Naive thymus-derived CD4-positive, alpha-beta T cell (primary cell): ENCODE data around the gene DFFA. TPM values are rescaled to one million over a fixed set of nuclear protein-coding genes. Genes with fewer than 3 reads are reported as not detected.

Experiments
- ATAC-seq: fragments of 150-1000 bp; cut with Tn5 transposase; 2 replicates; pipeline ENCODE4 v1.10.0; 2021; ENCODE audit warnings: mild to moderate bottlenecking, moderate library complexity
- CTCF ChIA-PET: fragments of 350-600 bp; sonication (Branson Sonifier 250); formaldehyde crosslinking; loops from one replicate; lab custom pipeline; 2021; ENCODE audit warnings: antibody characterized with exemption; lab: Charles Lee
- POLR2A ChIA-PET: fragments of 350-600 bp; sonication (Branson Sonifier 250); formaldehyde crosslinking; loops from one replicate; lab custom pipeline; 2021; ENCODE audit warnings: antibody characterized with exemption, inconsistent platforms; lab: Charles Lee
- DNase-seq, 9 donors: peaks; one replicate each; pipeline versions ENCODE4 v3.0.0 to v3.0.0-alpha.2; 2020 to 2022; ENCODE audit warnings: mixed read lengths in 1 of 9
- H3K27ac ChIP-seq: one replicate; pipeline ENCODE4 v1.7.0; 2013; ENCODE audit warnings: mild to moderate bottlenecking, low read depth, low read length, moderate library complexity
- H3K27me3 ChIP-seq, 2 donors: one replicate each; pipeline ENCODE4 v1.7.0; 2013; ENCODE audit warnings: low read length in 2 of 2, mild to moderate bottlenecking in 2 of 2, moderate library complexity in 2 of 2; ENCODE audit not compliant: control insufficient read depth in 2 of 2, insufficient read depth in 2 of 2
- H3K36me3 ChIP-seq, 3 experiments: 1 replicate in 2 of 3; 2 replicates in 1 of 3; pipeline ENCODE4 v1.7.0; 2013; ENCODE audit warnings: low read length in 3 of 3, mild to moderate bottlenecking in 3 of 3, moderate library complexity in 1 of 3; ENCODE audit not compliant: insufficient read depth in 3 of 3, control insufficient read depth in 2 of 3
- H3K4me1 ChIP-seq, 2 donors: one replicate each; pipeline ENCODE4 v1.7.0; 2013; ENCODE audit warnings: low read length in 2 of 2, mild to moderate bottlenecking in 2 of 2, moderate library complexity in 1 of 2; ENCODE audit not compliant: control insufficient read depth in 2 of 2, insufficient read depth in 2 of 2
- H3K4me3 ChIP-seq: 2 replicates; pipeline ENCODE4 v1.7.0; 2013; ENCODE audit warnings: mild to moderate bottlenecking, low read length
- H3K9me3 ChIP-seq, 3 experiments: 1 replicate in 2 of 3; 2 replicates in 1 of 3; pipeline ENCODE4 v1.7.0; 2013; ENCODE audit warnings: low read length in 3 of 3; ENCODE audit not compliant: control insufficient read depth in 2 of 3
- H3K27ac Mint-ChIP-seq, 9 donors: one replicate each; pipeline ENCODE4 v1.8.0; 2020 to 2022; ENCODE audit warnings: mixed read lengths in 9 of 9, mild to moderate bottlenecking in 8 of 9, moderate library complexity in 5 of 9, inconsistent platforms in 2 of 9
- H3K27me3 Mint-ChIP-seq, 5 donors: one replicate each; pipeline ENCODE4 v1.8.0; 2021 to 2022; ENCODE audit warnings: mixed read lengths in 5 of 5, mild to moderate bottlenecking in 1 of 5
- H3K36me3 Mint-ChIP-seq, 5 donors: one replicate each; pipeline ENCODE4 v1.8.0; 2020 to 2022; ENCODE audit warnings: mixed read lengths in 5 of 5, mild to moderate bottlenecking in 3 of 5, inconsistent platforms in 1 of 5
- H3K4me1 Mint-ChIP-seq, 7 donors: one replicate each; pipeline ENCODE4 v1.8.0; 2020 to 2022; ENCODE audit warnings: mixed read lengths in 7 of 7, mild to moderate bottlenecking in 3 of 7, inconsistent platforms in 1 of 7
- H3K4me3 Mint-ChIP-seq, 10 donors: one replicate each; pipeline ENCODE4 v1.8.0; 2020 to 2022; ENCODE audit warnings: mild to moderate bottlenecking in 10 of 10, mixed read lengths in 10 of 10, moderate library complexity in 6 of 10, inconsistent platforms in 2 of 10
- H3K9me3 Mint-ChIP-seq, 11 donors: one replicate each; pipeline ENCODE4 v1.8.0; 2020 to 2022; ENCODE audit warnings: mixed read lengths in 11 of 11, mild to moderate bottlenecking in 4 of 11, inconsistent platforms in 1 of 11, moderate library complexity in 1 of 11
- intact Hi-C, 2 donors: fragments of 100-400 bp; cut with micrococcal nuclease; formaldehyde crosslinking; loops; one replicate each; pipeline ENCODE4 v1.15.1; 2023
- polyA plus RNA-seq, 2 donors: library from polyadenylated mRNA; unstranded; fragments of 300-500 nt; fragmentation: Illumina TruSeq; gene quantifications; one replicate each; pipeline ENCODE4 v1.2.3, GENCODE V29; 2021
- total RNA-seq, 6 experiments: library from RNA in 5 of 6; stranded (reverse) in 5 of 6; gene quantifications; 1 replicate in 5 of 6; 2 replicates in 1 of 6; pipeline ENCODE4 v1.2.3 and lab custom pipeline; 2021 to 2026

Gene DFFA
- total and polyA plus RNA-seq, 7 experiments from 2014 or later, result 13.5 to 36.7 (median 23.4) TPM

DNA sequence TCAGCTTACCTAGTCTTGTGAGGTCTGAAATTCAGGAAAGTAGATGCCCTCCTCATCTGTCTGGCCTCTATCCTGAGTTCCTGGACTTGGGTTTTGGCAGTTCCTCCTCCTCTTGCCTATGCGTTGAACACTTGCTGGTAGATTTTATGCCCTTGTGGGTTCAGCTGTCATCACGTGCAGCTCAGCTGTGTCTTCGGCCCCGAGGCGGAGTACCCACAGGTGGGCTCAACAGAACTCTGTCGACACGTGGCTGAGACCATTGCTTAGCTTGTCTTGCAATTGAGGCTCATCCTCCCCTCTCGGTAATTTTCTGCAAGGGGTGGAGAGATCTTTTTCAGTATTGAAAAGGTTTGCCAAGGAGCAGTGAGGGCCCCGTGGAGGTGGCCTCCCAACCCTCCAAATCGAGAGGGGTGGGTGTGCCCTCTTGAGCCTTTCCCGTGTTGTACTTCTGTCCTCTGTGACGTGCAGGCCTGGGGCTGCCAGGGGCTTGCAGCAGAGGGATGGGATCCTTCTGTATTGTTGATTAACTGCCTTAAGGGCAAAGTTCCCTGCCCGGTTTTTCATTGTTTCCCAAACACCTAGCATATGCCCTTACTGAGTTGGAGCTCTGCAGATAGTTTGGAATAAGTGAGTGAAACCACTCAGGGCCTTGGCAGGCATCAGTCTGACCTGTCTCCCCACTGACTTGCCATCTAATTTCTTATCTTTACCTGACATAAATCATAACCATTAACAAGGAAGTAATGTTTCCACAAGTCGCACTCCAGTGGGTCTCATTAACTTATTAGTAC, 39.2 kb downstream of the DFFA start:
- Mint-ChIP-seq H3K9me3 (no peaks in the 10 kb centered on the region), H3K27me3 (peaks cover 0 to 2% (median 0%) of the 10 kb centered on the region in 5 donors), H3K4me1 (peaks cover 0 to 23% (median 17%) of the 10 kb centered on the region in 7 donors), H3K4me3 (peak overlapping the region in 1 of 10 donors; percentile 54), H3K36me3 (no peaks in the 10 kb centered on the region), H3K27ac (peak overlapping the region in 1 of 9 donors; percentile 36)
- no peaks in the 10 kb centered on the region for H3K36me3 ChIP-seq
- no peaks in the 10 kb centered on the region for H3K9me3 ChIP-seq
- no peak for DNase-seq
- POLR2A ChIA-PET, result no interaction called here
- intact Hi-C loops, result loop anchor here in 1 of 2 donors (5.0 kb wide), 1 partner anchor 434 kb away; no protein-coding TSS in a partner anchor
- no peak for ATAC-seq
- peaks cover 3 to 8% of the 10 kb centered on the region in 2 donors for H3K4me1 ChIP-seq
- H3K27me3 ChIP-seq, result no peaks in the 10 kb centered on the region
- CTCF ChIA-PET, result interaction anchor here (0.5 kb wide), 1 partner anchor 8 kb away, joined by 3 read pairs; no protein-coding TSS in a partner anchor
- H3K4me3 ChIP-seq, result no peak overlapping the region
- H3K27ac ChIP-seq, result no peak overlapping the region

DNA sequence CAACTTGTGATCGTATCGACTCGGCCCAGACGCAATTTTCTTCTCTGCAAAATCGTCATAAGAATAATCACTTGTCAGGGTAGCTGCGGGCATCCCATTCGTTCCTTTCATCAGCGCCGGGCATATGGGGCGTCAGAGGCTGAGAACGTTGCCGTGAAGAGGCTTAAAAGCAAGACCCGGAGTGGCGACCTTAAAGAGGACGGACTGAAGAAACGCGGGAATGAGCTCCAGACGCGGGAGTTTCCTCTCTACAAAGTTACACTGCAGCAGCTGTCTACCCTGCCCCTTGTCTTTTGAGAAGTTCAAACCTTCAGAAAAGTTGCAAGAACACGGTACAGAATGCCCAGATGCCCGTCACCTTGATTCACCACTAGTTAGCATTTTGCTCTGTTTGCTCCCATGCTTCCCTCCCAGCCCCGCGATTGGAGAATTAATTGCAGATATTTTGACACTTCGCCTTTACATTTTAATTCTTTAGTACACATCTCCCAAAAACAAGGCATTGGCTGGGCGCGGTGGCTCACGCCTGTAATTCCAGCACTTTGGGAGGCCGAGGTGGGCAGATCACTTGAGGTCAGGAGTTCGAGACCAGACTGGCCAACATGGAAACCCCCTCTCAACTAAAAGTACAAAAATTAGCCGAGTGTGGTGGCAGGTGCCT, 41.1 kb downstream of the DFFA start:
- Histone ChIP-seq H3K9me3 (no peaks in the 10 kb centered on the region), H3K27ac (peak overlapping the region; percentile 88), H3K36me3 (no peaks in the 10 kb centered on the region), H3K4me1 (peaks cover 3 to 8% of the 10 kb centered on the region in 2 donors), H3K4me3 (peak overlapping the region; percentile 97), H3K27me3 (no peaks in the 10 kb centered on the region)
- no peak for ATAC-seq
- intact Hi-C loops, result loop anchor here in 1 of 2 donors (5.0 kb wide), 1 partner anchor 436 kb away; no protein-coding TSS in a partner anchor
- H3K4me1 Mint-ChIP-seq, result peaks cover 0 to 26% (median 20%) of the 10 kb centered on the region in 7 donors
- DNase-seq, result peak in 2 of 9 donors; percentile 22 to 33
- ChIA-PET POLR2A (interaction anchor here (0.6 to 2.2 kb wide), 7 partner anchors 12 to 713 kb away, joined by 3 to 8 read pairs (median 3); partner anchors contain the start of gene PEX14), CTCF (interaction anchor here (0.9 to 4.1 kb wide), 6 partner anchors 35 to 555 kb away, joined by 3 to 41 read pairs (median 4); partner anchors contain the start of gene KIF1B)
- H3K9me3 Mint-ChIP-seq, result no peaks in the 10 kb centered on the region
- H3K4me3 Mint-ChIP-seq, result peak overlapping the region; percentile 82 to 98 (median 88)
- H3K27ac Mint-ChIP-seq, result peak overlapping the region; percentile 66 to 96 (median 92)
- peaks cover 0 to 2% (median 0%) of the 10 kb centered on the region in 5 donors for H3K27me3 Mint-ChIP-seq
- no peaks in the 10 kb centered on the region for H3K36me3 Mint-ChIP-seq

- no peaks in the 10 kb centered on the region for H3K9me3 Mint-ChIP-seq
These were observed 41.9 kb downstream of the DFFA start, which contains the start of gene CENPS for GRCh38 chr1:10430216-10431069. CENPS (plus strand) TSS chr1:10430433; CDS start chr1:10430518, 85 bp downstream.

GRCh38 chr1:10429868-10430215, 42.5 kb downstream of the DFFA start:
- H3K9me3 Mint-ChIP-seq, result no peaks in the 10 kb centered on the region
- H3K4me3 ChIP-seq, result peak overlapping the region; percentile 97
- peak overlapping the region; percentile 82 to 98 (median 88) for H3K4me3 Mint-ChIP-seq
- ChIA-PET POLR2A (interaction anchor here (1.3 to 2.2 kb wide), 6 partner anchors 13 to 220 kb away, joined by 3 to 10 read pairs (median 6); partner anchors contain the start of genes KIF1B, PEX14 and PGD), CTCF (interaction anchor here (0.6 to 4.1 kb wide), 13 partner anchors 12 to 575 kb away, joined by 3 to 41 read pairs (median 5); partner anchors contain the start of gene KIF1B)
- H3K9me3 ChIP-seq, result no peaks in the 10 kb centered on the region
- H3K27ac Mint-ChIP-seq, result peak overlapping the region; percentile 66 to 96 (median 91)
- H3K36me3 ChIP-seq, result no peaks in the 10 kb centered on the region
- no peaks in the 10 kb centered on the region for H3K36me3 Mint-ChIP-seq
- peaks cover 0 to 26% (median 20%) of the 10 kb centered on the region in 7 donors for H3K4me1 Mint-ChIP-seq
- H3K27me3 ChIP-seq, result no peaks in the 10 kb centered on the region
- intact Hi-C loops, result loop anchor here (1.0 to 5.0 kb wide), 7 partner anchors 32 to 520 kb away; partner anchors contain the start of genes DFFA (in 2 of the 2), UBE4B (in 2 of the 2) and CTNNBIP1 (in 1 of the 2)
- H3K27ac ChIP-seq, result peak overlapping the region; percentile 88
- H3K27me3 Mint-ChIP-seq, result peaks cover 0 to 2% (median 0%) of the 10 kb centered on the region in 5 donors
- DNase-seq (peak in 1 of 9 donors; percentile 62), ATAC-seq (peak; percentile 6)
- peaks cover 3 to 8% of the 10 kb centered on the region in 2 donors for H3K4me1 ChIP-seq

More at GRCh38 chr1:10430216-10431069, 41.9 kb downstream of the DFFA start, which contains the start of gene CENPS:
- intact Hi-C loops, result loop anchor here (1.0 to 5.0 kb wide), 6 partner anchors 32 to 520 kb away; partner anchors contain the start of genes DFFA (in 2 of the 2), CTNNBIP1 (in 1 of the 2) and UBE4B (in 1 of the 2)
- Histone ChIP-seq H3K4me3 (peak within 1 kb of the TSS; percentile 97), H3K27me3 (no peaks in the 10 kb centered on the region), H3K4me1 (peaks cover 3 to 8% of the 10 kb centered on the region in 2 donors), H3K27ac (peak within 1 kb of the TSS; percentile 88), H3K36me3 (no peaks in the 10 kb centered on the region), H3K9me3 (no peaks in the 10 kb centered on the region)
- ChIA-PET CTCF (interaction anchor here (0.6 to 4.1 kb wide), 12 partner anchors 12 to 574 kb away, joined by 3 to 41 read pairs (median 4); partner anchors contain the start of gene KIF1B), POLR2A (interaction anchor here (0.7 to 2.2 kb wide), 8 partner anchors 12 to 220 kb away, joined by 3 to 10 read pairs (median 4); partner anchors contain the start of genes KIF1B, PEX14 and PGD)
- Mint-ChIP-seq H3K27ac (peak within 1 kb of the TSS; percentile 66 to 96 (median 92)), H3K4me1 (peaks cover 0 to 26% (median 20%) of the 10 kb centered on the region in 7 donors), H3K4me3 (peak within 1 kb of the TSS; percentile 82 to 98 (median 88)), H3K27me3 (peaks cover 0 to 2% (median 0%) of the 10 kb centered on the region in 5 donors), H3K36me3 (no peaks in the 10 kb centered on the region)
- ATAC-seq, result peak; percentile 93
- DNase-seq, result peak; percentile 68 to 96 (median 91)

DNA sequence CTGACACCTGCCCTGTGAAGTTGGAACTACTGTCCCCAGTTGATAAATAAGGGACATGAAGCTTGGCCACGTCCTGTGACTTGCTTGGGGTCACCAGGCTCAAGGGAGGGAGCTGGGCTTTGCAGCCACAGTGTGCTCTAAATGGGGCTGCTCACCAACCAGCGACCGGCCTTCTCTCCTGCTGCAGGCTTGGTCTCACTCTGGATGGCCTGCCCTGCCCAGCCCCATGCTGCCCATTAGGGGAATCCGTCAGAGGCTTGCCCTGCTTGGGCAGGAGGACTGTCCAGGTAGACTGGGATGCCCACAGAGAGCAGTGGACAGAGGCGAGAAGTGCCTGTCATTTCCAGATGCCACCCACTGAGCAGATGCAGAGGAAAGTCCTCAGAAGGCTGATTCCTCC, 43.3 kb downstream of the DFFA start:
- CTCF ChIA-PET, result interaction anchor here (0.6 to 4.1 kb wide), 9 partner anchors 8 to 555 kb away, joined by 3 to 41 read pairs (median 5); partner anchors contain the start of gene KIF1B
- no peak for DNase-seq
- peak overlapping the region in 4 of 9 donors; percentile 13 to 91 (median 84) for H3K27ac Mint-ChIP-seq
- Histone ChIP-seq H3K27ac (no peak overlapping the region), H3K27me3 (no peaks in the 10 kb centered on the region), H3K4me1 (peaks cover 3 to 8% of the 10 kb centered on the region in 2 donors), H3K9me3 (no peaks in the 10 kb centered on the region), H3K36me3 (no peaks in the 10 kb centered on the region), H3K4me3 (no peak overlapping the region)
- no peak for ATAC-seq
- no peaks in the 10 kb centered on the region for H3K36me3 Mint-ChIP-seq
- peaks cover 0 to 2% (median 0%) of the 10 kb centered on the region in 5 donors for H3K27me3 Mint-ChIP-seq
- no peaks in the 10 kb centered on the region for H3K9me3 Mint-ChIP-seq
- H3K4me1 Mint-ChIP-seq, result peaks cover 0 to 26% (median 20%) of the 10 kb centered on the region in 7 donors
- POLR2A ChIA-PET, result interaction anchor here (1.9 kb wide), 1 partner anchor 219 kb away, joined by 10 read pairs; the partner anchor contains the start of gene KIF1B
- H3K4me3 Mint-ChIP-seq, result peak overlapping the region in 5 of 10 donors; percentile 17 to 94 (median 90)
- intact Hi-C loops, result loop anchor here (1.0 to 2.0 kb wide), 7 partner anchors 31 to 554 kb away; partner anchors contain the start of genes KIF1B (in 2 of the 2) and UBE4B (in 1 of the 2)
